NB4 (cell line): ENCODE data around the gene GRAMD2A.

Experiments
- DNase-seq: peaks from one replicate; pipeline ENCODE4 v3.0.0; 2010; ENCODE audit warnings: low read depth
- H3K4me3 ChIP-seq: one replicate; pipeline ENCODE4 v1.5.1; 2011; ENCODE audit warnings: mild to moderate bottlenecking, low read depth, low read length, moderate library complexity
- CTCF ChIP-seq: IDR thresholded peaks from one replicate; pipeline ENCODE4 v1.5.1; 2012; ENCODE audit warnings: low read depth, low read length
- MAX ChIP-seq: IDR thresholded peaks from 2 replicates; pipeline ENCODE4 v1.6.1; 2011; ENCODE audit warnings: low read depth, low read length
- MYC ChIP-seq: IDR thresholded peaks from 2 replicates; pipeline ENCODE4 v1.6.1; 2011; ENCODE audit warnings: low read depth, low read length
- POLR2A ChIP-seq: IDR thresholded peaks from 2 replicates; pipeline ENCODE4 v1.6.1; 2011; ENCODE audit warnings: mild to moderate bottlenecking; ENCODE audit not compliant: insufficient read length; ENCODE audit errors: extremely low read depth

The GRAMD2A gene

GRCh38 chr15:72227192-72227586 is 29.6 kb upstream of the GRAMD2A start:
- no peak for TF ChIP-seq CTCF
- TF ChIP-seq MAX: no peak
- no peak for TF ChIP-seq POLR2A
- TF ChIP-seq MYC: no peak
- peak; percentile 65 for DNase-seq
- peak overlapping the region; percentile 66 for H3K4me3 ChIP-seq

GRCh38 chr15:72223278-72223677 is 25.7 kb upstream of the GRAMD2A start:
- no peak for DNase-seq
- TF ChIP-seq POLR2A (no peak), CTCF (no peak), MYC (no peak), MAX (no peak)

GRCh38 chr15:72222393-72222792 is 24.8 kb upstream of the GRAMD2A start:
- H3K4me3 ChIP-seq: no peak overlapping the region
- DNase-seq: no peak
- TF ChIP-seq POLR2A (no peak), CTCF (no peak), MAX (no peak), MYC (no peak)

More at GRCh38 chr15:72223278-72223677, 25.7 kb upstream of the GRAMD2A start:
- H3K4me3 ChIP-seq: no peak overlapping the region

- TF ChIP-seq CTCF: no peak
- TF ChIP-seq MYC: no peak
- TF ChIP-seq POLR2A: no peak
- TF ChIP-seq MAX: no peak
- no peak for DNase-seq
- no peak overlapping the region for H3K4me3 ChIP-seq
Measured at GRCh38 chr15:72220687-72221086, 23.1 kb upstream of the GRAMD2A start.

GRCh38 chr15:72217216-72217615 is 19.6 kb upstream of the GRAMD2A start:
- no peak for TF ChIP-seq POLR2A
- no peak for TF ChIP-seq MYC
- TF ChIP-seq MAX: no peak
- TF ChIP-seq CTCF: no peak
- no peak for DNase-seq

GRCh38 chr15:72216079-72216478 is 18.5 kb upstream of the GRAMD2A start:
- DNase-seq: no peak
- TF ChIP-seq CTCF (no peak), POLR2A (no peak), MYC (no peak), MAX (no peak)

More at GRCh38 chr15:72217216-72217615, 19.6 kb upstream of the GRAMD2A start:
- no peak overlapping the region for H3K4me3 ChIP-seq

More at GRCh38 chr15:72216079-72216478, 18.5 kb upstream of the GRAMD2A start:
- no peak overlapping the region for H3K4me3 ChIP-seq
